T1000 (cell line): Measurements from ENCODE around the gene ERAS.
"Not testable (repeated sequence)": the region's sequence is repeated elsewhere in the genome, so short reads cannot be mapped to it uniquely, and the experiment has no call there.

Experiments used
- DNase-seq: peaks from one replicate; lab custom pipeline; 2025; ENCODE audit warnings: mixed read lengths; lab: John Stamatoyannopoulos, UW

Gene ERAS

DNA sequence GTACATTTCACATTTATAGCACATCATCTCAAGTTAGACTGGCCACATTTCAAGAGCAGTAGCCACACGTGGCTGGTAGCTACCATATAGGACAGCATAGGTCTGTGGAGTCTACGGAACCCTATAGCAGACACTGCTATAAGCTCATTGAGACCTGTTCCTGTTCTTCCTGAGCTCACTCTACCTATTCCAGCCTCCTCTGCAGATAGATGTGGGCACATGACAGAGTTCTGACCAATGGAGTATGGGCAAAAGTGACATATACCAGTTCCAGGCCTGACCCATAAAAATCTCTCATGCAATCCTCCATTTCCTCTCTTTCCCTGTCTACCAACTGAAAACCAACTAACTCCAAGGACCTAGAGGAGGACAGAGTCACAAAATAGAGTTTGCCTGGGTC, 28.0 kb upstream of the ERAS start:
- DNase-seq: no peak

DNA sequence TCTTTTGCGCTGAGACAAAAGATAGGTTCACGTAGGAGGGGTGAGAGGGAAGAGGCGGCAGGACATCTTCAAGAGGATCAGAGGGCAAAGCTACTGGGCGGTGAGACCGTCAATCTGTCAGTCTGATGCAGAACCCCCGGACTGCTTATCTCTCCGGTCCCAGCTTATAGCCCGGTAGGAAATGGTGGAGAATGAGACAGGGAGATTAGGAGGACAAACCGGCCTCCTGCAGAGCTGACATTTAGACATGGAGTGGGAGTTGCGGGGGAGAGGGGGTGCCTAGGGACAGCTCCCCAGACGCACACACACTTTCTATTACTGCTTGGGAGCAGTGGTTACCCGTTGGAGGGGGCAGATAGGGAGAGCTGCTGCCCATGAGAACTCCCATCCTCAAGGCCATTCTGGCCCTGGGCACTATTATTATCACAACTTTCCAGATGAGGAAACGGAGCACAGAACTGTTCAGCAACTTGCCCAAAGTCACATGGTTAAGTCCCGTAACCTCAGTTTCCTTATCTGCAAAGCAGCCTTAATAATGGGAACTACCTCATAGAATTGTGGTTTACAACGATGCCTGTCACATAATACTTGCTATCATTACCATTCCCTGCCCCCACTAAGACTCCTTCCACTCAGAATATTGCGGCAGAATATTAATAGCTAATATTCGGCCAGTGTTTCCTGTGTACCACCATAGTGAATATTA, 25.6 kb upstream of the ERAS start:
- no peak for DNase-seq

DNA sequence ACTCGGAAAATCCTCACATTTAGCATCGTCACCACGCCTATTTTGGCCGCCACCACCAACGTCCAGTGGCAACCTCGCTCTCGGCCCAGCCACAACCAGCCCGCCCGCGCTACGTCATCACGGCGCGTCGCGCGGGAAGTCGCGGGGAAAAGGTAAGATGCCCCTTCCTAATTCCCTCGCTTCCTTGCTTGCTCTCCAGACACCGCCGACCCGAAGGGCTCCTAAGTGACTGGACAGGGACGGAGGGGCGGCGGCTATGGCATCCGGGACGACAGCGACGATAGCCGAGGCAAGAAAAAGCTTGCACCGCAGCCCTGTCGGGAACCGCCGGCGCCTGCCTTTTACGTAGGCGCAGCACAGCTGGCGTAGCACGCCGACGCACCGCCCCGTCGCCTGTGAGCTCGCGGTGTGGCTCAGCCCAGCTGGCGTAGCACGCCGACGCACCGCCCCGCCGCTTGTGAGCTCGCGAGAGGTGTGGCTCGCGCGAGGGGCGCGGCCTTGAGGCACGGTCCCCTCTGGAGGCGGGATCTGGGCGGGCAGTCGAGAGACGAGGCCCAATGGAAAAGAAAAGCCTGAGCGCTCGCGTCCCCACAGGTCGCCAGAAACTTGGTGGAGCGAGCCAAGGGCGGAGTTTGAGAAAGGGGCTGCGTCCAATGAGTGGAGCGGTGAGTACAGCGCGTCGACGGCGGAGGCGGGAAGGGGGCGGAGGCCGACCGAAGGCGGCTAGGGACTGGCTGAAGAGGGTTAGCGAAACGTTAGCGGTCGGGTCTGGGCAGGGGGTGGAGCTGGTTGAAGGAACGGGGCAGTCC, 24.8 kb upstream of the ERAS start, which contains the start of gene HDAC6:
HDAC6 (plus strand) TSS at position 788 of the 809 bp plus-strand sequence. CDS start 626 bp downstream, outside the sequence.
- DNase-seq: peak; percentile 99

DNA sequence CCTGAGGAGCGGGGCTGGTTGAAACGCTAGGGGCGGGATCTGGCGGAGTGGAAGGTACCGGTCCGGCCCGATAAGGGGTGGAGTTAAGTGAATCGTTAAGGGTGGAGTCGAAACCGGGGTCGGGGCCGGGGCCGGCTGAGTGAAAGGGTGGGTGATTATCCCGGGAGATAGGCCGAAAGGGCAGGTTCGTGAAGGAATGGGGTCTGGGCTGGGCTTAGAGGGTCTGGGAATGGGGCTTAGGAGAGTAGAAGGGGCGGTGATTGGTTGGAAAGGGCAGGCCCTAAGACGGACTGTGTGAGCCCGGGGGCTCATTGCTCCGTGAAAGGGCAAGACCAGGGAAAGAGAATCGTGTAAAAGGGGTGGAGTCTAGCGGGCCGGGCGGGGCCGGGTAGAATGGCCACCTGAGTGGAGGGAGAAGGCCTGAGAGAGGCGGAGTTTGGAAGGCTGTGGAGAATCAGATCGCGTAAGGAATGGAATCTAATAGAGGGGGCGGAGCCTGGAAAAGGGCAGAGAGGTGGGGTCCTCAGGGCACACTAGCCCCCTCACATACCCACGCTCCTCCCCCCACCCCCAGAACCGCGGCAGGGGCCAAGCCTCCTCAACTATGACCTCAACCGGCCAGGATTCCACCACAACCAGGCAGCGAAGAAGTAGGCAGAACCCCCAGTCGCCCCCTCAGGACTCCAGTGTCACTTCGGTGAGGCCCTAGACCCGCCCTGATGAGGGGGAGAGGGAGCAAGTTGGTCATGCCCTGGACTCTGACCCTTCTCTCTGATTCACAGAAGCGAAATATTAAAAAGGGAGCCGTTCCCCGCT, 24.0 kb upstream of the ERAS start:
- DNase-seq: peak; percentile 86

DNA sequence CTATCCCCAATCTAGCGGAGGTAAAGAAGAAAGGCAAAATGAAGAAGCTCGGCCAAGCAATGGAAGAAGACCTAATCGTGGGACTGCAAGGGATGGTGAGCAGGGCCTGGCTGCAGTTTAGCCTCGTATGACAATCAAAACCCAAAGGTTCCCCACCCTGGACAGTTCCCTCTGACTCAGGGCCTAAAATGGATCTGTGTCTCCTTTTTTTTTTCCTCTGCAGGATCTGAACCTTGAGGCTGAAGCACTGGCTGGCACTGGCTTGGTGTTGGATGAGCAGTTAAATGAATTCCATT, 23.5 kb upstream of the ERAS start:
- DNase-seq: no peak

DNA sequence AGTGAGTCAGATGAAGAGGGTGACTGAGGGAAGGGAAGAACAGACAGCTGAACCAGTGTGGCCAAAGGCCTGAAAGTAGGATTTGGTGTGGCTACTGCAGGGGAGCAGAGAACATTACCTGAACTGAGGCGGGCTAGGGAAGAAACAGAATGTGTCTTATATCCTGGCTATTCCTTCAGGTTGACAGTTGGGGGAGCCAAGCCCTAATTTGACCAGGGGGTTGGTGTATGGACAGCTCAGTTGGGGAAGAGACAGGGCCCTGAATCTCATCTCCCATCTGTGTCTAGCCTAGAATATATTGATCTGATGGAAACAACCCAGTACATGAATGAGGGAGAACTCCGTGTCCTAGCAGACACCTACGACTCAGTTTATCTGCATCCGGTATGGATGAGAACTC, 20.2 kb upstream of the ERAS start:
- DNase-seq: no peak

DNA sequence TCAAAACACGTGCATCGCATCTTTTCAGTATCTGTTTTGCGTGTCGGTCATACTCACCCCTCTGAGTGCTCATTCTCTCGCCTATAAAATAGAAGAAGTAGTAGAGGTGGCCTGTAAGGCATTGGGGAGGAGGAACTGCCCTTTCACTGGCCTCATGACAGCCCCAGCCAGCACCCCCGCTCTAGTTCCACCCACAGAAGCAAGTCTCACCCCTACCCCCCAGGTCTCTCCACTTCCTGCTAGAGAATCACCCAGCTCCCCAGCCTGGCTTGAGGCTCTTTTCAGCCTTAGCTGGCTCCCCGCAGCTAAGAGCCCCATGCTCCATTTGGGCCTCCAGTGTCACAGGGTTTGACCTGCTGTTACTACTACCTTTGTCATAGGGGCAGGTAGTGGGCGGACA, 12.7 kb upstream of the ERAS start:
- no peak for DNase-seq

DNA sequence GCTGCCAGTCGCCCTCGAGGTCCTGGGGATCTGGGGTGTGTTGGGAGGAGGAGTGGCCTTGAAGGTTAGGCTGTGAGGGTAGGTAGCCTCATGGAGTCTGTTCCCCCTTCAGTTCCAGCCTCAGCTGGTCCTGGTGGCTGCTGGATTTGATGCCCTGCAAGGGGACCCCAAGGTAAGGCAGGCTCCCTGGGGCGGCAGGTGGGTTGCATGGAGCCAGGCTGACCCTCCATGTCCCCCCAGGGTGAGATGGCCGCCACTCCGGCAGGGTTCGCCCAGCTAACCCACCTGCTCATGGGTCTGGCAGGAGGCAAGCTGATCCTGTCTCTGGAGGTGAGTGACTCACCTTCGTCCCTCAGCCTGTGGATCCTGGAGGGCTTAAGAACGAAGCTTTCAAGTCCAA, 11.6 kb upstream of the ERAS start:
- no peak for DNase-seq

DNA sequence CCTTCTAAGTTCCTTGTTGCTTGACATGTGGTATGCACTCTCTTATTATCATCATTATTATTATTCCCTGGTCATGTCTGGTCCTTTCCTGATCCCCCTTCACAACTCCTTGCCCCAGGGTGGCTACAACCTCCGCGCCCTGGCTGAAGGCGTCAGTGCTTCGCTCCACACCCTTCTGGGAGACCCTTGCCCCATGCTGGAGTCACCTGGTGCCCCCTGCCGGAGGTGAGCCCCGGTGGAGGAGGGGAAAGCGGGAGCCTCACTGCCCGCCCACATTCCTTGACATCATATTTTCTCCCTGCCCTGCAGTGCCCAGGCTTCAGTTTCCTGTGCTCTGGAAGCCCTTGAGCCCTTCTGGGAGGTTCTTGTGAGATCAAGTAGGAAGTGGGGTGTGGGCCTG, 11.0 kb upstream of the ERAS start:
- no peak for DNase-seq

DNA sequence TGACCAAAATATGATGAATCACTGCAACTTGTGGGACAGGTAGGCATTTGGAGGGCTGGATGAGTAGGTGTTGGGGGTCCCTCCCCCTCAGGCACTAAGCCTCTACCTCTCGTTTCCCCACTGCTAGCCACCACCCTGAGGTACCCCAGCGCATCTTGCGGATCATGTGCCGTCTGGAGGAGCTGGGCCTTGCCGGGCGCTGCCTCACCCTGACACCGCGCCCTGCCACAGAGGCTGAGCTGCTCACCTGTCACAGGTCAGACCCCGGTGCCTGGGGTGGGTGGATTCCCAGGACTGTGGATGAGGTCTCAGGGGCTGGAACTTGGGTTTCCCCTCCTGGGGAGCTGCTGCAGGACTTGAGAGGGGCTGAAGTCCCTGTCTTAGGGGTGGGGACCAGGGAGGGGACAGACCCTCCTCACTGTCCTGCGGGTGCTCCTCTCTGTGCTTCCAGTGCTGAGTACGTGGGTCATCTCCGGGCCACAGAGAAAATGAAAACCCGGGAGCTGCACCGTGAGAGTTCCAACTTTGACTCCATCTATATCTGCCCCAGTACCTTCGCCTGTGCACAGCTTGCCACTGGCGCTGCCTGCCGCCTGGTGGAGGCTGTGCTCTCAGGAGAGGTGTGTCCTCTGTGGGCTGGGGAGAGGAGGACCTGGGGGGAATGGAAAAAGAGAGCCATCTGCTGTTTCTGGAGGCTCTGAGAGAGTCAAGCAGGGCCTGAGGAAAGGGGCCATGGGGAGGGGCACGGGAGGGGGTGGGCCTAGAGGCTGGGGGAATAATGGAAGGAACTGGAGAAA, 10.1 kb upstream of the ERAS start:
- no peak for DNase-seq

DNA sequence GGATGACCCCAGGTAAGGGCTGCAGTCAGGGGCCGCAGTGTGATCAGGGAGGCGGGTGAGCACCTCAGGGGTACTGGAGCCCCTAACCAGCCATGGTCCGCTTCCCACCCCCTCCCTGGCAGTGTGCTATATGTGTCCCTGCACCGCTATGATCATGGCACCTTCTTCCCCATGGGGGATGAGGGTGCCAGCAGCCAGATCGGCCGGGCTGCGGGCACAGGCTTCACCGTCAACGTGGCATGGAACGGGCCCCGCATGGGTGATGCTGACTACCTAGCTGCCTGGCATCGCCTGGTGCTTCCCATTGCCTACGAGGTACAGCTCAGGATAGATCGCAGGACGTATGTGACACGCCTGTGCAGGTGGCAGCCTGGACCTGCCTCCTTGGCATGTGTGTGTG, 8.2 kb upstream of the ERAS start:
- no peak for DNase-seq

DNA sequence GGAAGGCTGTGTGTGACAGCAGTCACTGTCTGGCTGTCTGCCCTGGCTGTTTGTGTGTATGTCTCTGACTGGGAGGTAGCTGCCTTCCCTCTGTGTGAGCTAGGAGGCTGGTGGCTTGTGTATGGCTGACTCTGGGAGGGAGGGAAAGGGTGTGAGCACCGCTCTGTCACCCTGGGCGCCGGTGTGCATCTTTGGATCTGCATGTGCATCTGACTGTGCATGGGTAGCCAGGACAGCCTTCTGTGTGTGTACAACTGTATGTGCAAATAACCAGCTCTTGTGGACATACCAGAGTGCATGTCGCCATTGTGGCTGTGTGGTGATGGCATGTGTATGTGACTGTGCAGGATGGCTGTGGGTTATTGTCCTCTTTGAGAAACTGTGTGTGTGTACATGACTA, 7.4 kb upstream of the ERAS start:
- no peak for DNase-seq

DNA sequence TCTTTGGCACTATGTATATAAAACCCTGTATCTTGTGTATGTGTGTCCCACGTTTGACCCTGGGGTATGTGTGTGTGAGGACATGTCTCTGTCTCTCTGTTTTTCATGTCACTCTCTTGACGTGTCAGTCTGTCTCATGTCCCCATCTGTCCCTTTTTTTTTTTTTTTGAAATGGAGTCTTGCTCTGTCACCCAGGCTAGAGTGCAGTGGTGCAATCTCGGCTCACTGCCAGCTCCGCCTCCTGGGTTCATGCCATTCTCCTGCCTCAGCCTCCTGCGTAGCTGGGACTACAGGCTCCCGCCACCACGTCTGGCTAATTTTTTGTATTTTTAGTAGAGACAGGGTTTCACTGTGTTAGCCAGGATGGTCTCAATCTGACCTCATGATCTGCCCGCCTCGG, 6.9 kb upstream of the ERAS start:
- DNase-seq: not testable (repeated sequence)

DNA sequence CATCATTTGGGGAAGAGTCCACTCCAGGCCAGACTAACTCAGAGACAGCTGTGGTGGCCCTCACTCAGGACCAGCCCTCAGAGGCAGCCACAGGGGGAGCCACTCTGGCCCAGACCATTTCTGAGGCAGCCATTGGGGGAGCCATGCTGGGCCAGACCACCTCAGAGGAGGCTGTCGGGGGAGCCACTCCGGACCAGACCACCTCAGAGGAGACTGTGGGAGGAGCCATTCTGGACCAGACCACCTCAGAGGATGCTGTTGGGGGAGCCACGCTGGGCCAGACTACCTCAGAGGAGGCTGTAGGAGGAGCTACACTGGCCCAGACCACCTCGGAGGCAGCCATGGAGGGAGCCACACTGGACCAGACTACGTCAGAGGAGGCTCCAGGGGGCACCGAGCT, 3.3 kb upstream of the ERAS start:
- DNase-seq: no peak

DNA sequence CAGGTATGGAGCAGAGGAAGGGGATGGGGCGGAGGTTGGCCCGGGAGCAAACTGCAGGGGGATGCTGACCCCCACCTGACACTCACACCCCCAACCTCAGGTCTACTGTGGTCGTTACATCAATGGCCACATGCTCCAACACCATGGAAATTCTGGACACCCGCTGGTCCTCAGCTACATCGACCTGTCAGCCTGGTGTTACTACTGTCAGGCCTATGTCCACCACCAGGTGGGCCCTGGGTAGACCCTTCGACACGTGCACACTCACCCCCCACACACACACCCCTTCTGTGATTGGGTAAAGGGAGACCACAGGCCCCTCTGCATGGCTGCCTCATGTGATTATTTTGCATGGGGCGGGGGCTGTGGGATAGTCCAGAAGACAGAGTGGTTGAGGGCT, 2.2 kb upstream of the ERAS start:
- no peak for DNase-seq

DNA sequence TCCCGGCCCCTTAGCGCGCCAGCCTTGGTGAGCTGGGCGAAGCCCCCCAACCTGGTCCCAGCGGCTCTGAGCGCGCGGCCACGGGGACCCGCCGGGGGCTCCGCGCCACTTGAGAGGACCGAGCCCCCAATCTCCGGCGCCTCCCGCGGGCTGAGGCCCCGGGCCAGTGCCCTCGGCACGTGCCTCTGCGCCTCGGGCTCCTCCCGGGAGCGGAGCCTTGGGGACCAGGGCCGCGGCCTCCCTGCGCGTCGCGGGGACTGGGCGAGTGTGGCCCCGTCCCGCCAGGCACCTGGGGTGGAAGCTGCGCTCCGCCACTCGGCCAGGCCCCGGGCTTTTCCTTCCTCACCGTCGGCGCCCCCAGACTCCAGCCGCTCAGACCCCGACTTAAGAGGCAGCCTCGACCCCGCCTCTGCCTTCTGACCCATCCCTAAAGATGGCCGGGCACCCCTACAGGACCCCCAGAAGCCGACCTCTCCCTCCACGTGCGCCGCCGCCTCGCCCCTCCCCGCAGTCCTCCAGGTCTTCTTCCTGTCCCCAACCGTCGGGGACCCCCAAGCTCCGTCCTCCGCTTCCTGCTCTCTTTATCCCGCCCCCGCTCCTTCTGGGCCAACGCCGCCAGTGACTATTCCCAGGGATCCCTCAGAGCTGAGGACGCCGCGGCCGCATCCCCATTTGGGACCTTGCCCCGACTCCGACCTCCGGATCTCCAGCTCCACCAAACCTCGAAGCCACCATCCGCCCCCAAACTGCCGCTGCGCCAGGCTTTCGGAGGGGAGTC, 752 bp downstream of the ERAS start:
- DNase-seq: no peak

DNA sequence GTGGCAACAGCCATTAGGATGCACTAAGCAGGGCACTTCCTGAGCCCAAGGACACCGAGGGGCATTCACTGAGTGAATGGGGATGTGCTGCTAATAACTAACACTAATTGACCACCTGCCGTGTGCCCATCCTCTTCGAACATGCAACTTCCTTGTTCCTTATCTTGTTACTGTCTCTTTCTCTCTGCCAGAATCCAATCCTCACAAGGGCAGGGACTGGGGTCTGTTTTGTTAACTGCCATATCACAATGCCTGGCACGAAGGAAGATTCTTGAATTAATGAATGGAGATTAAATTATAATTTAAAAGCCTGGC, 1.3 kb downstream of the ERAS start:
- no peak for DNase-seq

DNA sequence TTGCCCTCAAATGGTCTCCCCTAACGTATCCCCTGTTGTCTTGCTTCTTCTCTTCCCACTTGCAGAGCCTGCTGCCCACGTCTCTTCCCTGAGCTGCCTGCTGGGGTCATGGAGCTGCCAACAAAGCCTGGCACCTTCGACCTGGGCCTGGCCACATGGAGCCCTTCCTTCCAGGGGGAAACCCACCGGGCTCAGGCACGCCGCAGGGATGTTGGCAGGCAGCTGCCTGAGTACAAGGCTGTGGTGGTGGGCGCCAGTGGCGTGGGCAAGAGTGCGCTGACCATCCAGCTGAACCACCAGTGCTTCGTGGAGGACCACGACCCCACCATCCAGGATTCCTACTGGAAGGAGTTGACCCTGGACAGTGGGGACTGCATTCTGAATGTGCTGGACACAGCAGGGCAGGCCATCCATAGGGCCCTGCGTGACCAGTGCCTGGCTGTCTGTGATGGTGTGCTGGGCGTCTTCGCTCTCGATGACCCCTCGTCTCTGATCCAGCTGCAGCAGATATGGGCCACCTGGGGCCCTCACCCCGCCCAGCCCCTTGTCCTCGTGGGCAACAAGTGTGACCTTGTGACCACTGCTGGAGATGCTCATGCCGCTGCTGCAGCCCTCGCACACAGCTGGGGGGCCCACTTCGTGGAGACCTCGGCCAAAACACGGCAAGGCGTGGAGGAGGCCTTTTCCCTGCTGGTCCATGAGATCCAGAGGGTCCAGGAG, 2.9 kb downstream of the ERAS start:
- no peak for DNase-seq

DNA sequence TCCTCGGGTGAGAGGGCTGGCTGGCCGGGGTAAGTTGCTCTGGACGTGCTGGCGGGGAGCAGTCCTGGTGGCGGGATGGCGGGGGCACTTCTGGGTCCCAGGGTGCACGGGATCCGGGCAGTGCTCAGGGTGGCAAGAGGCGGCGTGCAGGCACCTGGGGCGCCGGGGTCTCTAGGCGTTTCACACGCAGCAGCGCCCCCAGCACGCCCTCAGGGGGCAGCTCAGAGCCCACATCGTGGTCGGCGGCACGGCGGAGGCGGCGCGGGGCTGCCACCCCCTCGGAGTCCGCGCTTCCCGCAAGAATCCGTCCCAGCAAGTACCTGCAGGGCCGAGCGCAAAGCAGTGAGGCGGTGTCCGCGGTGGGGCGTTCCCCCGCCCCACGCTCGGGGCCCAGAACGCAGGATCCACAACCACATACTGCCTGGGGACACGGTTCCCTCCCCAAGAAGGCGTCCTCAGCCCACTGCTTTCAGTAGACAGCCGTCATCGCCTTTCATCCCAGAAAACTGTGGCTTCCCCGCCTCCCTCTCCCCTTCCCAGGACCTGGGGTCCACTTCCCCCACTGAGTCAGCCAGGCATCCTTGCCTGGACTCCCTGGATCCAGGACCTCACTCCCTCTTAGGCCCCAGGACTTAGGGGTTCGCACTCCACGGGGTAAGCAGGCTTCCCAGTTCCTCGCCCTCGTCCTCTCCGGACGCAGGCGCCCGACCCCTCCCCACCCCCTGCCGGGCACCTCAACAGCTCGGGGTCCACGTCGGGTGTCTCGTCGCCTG, 5.0 kb downstream of the ERAS start:
- no peak for DNase-seq

DNA sequence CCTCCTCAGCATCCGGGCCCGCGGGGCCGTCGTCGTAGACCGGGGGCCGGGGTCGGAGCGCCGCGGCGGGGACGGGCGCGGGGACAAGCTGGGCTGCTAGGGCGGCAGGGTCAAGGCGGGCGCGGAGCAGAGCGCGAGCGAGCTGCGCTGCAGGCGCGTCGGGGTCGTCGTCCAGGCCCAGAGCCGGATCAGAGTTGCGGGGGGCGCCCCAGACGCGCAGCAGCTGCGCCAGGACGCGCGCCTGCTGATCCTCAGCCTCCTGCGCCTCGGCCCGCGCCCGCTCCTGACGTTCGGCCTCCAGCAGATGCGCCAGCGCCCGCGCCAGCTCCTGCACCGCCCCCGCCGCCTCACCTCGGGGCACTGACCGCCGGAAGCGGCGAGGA, 5.6 kb downstream of the ERAS start:
- no peak for DNase-seq
